ENCODE data around the gene BCL2A1.
A peak's percentile ranks its signal among the peaks of the same experiment; 100 is the strongest.
"Not testable (repeated sequence)": the region's sequence is repeated elsewhere in the genome, so short reads cannot be mapped to it uniquely, and the experiment has no call there.

BCL2A1 gene

DNA sequence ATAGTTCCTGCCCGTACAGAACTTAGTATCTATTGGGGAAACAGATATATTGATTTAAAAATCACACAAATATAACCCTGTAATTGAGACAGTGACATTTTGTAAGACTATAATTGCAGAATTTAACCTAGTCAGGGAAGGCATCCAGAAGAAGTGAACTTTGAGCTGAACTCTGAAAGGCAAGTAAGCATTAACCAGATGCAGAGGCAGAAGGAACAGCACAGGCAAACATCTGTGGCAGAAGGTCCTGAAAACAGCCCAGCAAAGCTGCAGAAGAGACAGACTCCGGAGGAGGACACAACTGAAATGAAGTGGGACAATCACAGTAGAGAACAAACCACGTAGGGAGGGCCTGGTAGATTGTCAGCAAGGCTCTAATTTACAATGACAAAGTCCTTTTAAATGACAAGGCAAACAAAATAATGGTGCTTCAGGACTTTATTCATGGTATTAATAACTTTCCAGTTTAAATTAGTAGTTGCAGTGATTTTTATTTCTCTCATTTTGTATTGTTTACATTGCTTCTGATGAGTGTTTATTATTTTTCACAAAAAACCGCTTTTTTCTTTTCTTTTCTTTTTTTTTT is 14.5 kb downstream of the BCL2A1 start:
- no peak for DNase-seq

DNA sequence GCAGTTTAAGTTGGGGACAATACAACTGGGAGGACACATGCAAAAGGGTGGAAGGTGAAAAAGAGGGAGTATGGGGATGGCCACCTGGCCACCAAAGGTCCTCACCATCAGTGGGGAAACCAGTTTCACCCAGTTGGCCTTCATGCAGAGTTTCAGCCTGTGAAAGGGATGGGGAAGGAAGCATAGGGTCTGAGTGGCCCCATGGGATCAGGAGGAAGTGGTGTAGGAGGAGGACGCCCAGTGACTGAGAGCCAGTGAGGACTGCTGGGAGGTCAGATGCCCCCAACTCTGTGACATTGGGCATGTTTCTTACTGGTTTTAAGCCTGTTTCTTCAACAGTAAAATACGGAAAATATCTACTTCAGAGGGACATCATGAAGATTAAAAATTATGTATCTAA is 16.3 kb downstream of the BCL2A1 start:
- DNase-seq = no peak

DNA sequence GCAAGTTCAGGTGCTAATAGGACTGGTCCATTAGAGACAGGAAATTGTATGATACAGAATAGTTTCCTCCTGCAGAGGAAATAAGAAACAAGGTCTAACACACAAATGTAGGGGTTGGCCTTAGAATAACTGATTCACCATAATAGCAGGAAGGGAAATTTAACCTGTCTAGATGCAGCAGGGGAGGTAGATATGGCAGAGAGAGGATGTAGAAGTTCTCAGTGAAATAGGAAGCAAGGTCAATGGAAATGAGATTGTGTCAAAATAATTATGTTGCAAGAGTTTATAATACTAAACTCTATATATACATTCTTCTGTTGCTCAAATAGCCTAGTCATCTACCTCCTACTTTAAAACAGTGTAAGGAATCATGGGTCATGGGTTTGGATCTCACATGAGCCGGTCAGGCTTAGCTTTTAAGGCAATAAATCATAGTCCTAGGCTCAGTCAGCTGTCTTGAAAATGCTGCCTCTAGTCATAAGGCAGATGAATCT is 17.0 kb downstream of the BCL2A1 start:
- DNase-seq = no peak

DNA sequence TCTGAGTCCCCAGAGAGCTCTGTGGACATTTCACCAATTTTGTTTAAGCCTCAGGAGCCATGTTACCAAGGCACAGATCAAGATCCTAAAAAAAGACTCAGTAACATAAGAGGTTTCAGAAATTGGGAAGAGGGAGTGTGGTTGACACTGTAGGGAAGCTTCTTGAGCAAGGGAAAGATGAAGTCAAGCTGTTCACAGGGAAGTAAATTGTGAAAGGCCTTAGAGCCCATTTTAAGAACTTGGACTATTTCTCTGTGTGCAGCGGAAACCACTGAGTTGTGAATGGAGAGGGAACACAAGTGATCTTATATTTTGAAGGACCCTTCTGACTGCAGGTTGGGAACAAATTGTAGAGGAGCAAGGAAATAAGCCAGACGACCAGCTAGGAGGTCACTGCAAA is 18.7 kb downstream of the BCL2A1 start:
- DNase-seq = no peak

DNA sequence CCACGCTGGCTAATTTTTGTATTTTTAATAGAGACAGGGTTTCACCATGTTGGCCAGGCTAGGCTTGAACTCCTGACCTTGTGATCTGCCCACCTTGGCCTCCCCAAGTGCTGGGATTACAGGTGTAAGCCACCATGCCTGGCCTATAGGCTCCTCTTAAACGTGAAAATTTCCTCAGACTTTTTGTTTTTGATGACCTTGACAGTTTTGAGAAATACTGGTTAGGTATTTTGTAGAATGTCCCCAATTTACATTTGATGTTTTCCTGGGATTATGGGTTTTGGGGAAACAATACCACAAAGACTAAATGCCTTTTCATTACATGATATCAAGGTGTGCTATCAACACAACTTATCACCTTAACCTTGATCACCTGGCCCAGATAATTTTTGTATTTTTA is 20.7 kb downstream of the BCL2A1 start:
- DNase-seq = no peak

DNA sequence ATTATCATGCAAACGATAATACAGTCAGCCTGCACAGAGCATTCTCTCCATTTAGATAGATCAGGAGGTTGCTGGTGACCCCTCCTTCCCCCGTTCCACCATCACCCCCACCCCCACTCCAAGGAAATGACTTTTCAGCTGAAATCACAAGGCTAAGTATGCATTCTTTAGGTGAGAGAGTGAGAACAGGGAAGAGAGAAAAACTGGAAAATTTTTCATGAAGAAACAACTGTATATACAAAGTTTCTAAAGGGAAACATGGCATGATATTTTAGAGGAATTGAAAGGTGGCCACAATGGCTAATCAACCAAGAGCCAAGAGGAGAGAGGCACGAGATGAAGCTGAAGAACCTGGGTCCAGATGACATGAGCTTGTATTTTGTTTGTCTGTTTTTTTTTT is 22.2 kb downstream of the BCL2A1 start:
- DNase-seq = no peak

DNA sequence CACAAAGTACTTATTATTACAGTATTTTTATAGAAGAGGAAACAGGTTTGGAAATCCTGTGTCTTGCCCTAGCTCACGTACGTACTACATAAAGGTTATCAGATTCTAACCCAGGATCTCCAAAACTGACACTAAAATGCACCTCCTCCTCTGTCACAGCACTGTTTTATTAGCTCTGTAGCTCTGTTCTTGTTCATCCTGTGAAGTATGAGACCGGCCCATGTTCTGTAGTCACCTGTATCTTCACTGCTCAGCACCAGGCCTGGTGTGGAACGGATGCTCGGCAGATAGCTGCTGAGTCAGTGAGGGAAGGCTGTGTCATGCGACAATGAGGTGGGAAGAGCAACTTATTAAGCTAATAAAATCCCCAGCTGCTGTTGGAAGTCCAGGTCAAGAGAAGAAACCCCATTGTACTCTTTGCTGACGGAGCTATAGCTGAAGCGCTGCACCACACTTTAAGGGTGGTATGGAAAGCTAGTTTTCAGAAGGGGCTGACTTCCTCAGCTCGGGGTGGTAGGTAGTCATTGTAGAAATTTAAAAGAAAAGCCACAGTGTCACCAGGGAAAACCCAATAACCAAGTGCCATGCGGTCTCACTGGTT is 22.8 kb downstream of the BCL2A1 start:
- no peak for DNase-seq

DNA sequence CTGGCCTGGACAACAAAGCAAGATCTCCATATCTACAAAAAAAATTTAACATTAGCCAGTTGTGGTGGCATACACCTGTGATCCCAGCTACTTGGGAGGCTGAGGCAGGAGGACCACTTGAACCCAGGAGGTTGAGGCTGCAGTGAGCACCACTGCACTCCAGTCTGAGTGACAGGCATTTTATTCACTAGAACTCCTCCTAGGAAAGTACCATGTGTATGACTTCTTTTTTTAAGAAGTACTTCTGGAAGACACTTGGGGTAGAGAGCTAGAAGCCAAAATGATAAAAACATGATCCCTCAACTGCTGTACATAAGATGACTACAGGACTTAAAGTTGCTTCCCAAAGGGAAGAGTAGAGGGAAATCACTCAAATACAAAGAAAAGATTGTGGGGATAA is 24.0 kb downstream of the BCL2A1 start:
- no peak for DNase-seq

DNA sequence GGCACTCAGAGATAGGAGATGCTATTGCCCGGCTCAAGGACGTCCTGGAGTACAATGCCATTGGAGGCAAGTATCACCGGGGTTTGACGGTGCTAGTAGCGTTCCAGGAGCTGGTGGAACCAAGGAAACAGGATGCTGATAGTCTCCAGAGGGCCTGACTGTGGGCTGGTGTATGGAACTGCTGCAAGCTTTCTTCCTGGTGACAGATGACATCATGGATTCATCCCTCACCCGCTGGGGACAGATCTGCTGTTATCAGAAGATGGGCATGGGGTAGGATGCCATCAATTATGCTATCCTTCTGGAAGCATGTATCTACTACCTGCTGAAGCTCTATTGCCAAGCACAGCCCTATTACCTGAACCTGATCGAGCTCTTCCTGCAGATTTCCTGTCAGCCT is 26.4 kb downstream of the BCL2A1 start:
- DNase-seq = no peak

DNA sequence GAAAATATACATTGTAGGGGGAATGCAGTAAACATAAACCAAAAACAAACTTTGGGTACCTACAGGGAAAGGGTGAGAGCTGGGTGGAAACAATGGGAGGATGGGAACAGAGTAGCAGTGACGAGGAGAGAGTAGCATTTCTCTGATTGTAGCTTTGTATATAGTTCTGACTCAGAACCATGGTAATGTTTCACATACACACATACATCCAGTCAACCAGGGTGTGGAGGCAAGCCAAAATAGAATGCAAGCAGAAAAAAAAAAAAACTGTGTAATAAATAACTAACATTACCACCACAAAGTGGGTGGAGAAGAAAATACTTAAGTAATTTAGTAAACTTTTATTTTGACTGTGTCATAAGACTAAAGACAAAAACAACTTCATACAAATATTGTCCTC is 27.2 kb downstream of the BCL2A1 start:
- no peak for DNase-seq

DNA sequence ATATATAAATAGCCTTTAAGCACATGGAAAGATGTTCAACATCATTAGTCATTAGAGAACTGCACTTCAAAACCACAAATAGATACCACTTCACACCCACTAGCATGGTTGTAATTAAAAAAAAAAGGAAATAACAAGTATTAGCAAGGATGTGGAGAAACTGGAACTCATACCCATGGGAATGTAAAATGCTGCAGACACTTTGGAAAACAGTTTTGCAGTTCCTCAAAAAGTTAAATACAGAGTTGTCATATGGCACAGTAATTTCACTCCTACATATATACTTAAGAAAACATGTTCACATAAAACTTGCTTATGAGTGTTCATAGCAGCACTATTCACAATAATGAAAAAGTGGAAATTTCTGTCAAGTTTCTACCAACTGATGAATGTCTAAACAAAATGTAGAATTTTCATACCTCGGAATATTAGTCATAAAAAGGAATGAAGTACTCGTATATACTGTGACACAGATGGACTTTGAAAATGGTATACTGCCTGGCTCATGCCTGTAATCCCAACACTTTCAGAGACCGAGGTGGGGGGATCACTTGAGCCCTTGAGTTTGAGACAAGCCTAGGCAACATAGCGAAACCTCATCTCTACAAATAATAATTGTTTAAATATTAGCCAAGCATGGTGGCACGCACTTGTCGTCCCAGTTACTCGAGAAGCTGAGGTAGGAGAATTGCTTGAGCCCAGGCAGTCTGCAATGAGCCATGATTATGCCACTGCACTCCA is 28.1 kb downstream of the BCL2A1 start:
- no peak for DNase-seq

DNA sequence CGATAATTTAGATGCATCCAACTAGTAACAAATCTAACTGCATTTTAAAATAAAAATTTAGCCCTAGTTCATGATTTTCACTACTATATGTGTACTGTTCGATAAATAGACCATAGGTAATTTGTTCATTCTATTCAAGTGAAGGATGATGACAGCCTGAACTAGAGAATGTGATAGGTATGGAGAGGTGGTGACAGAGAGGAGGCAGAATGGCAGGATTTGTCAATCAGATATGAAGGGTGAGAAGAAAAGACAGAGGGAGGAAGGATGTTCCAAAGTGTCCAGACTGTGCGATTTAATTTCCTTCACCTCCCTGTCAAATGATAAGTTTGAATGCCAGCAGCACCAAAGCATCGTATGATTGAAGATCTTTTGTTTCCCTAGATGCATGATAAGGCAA is 31.6 kb downstream of the BCL2A1 start:
- DNase-seq = no peak

DNA sequence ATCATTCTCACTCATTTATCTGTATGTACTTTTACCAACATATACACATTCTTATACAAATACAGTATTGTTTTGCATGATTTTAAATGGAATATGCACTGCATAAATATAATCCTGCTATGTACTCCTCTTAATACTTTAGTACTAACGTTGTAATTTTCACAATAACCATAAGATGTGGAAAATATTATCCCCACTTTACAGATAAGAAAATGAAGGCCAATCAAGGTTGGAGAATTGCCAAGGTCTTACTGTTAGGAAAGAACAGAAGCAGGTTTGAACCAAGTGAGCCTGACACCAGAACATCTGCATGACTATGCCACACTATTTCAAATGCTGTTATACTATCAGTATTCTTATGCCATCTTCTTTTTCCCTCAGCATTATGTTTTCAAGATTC is 32.9 kb downstream of the BCL2A1 start:
- no peak for DNase-seq

DNA sequence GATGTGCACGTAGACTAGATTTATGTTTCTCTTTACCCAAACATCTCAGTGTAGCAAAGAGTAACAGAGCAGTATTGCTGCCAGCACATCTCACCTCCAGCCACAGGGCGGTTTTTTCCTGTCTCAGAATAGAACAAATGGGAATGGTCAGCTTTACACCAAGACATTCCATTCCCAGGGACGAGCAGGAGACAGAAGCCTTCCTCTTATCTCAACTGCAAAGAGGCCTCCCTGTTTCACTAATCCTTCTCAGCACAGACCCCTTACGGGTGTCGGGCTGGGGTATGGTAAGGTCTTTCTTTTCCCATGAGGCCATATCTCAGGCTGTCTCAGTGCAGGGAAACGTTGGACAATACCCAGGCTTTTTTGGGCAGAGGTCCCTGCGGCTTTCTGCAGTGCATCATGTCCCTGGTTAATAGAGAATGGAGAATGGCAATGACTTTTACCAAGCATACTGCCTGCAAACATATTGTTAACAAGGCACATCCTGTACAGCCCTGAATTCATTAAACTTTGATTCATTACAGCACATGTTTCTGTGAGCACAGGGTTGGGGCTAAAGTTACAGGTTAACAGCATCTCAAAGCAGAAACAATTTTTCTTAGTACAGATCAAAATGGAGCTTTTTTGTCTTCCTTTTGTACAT is 35.3 kb downstream of the BCL2A1 start:
- not testable (repeated sequence) for DNase-seq

DNA sequence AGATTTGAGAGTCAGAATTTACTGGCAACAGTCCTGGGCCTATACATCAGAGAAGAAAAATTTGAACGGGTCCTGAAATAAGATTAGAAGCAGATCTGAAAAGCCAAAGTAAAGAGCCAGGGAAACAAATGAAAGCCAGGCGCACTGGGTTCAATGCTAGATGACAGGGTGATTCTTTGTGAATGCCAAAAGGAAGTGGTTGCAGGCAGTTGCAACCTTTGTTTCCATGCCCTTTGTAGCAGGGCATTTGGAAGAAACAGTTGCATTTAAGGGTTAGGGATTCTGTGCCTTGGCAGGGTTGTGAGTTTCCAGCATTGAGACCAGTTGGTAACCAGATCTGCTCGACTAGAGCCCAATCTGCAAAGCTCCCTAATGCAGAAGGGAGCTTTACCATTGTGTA is 37.8 kb downstream of the BCL2A1 start:
- DNase-seq = no peak

DNA sequence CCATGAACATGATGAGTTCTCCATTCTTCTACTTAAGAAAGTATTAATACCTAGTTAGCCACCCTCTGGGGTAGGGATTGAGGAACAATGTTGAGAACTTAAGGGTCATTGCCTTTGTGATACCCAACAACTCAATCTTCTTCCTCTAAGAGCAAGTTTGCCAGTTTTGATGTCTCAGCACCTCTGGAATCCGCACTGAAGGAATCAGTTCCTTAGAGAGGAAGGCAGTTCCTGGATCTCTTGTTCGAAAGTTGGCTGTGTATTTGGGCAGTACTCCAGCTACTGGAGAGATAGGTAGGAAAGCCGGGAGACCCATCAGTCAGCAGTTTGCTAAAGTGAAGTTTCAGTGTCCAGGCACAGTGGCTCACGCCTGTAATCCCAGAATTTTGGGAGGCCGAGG is 38.5 kb downstream of the BCL2A1 start:
- DNase-seq = no peak

DNA sequence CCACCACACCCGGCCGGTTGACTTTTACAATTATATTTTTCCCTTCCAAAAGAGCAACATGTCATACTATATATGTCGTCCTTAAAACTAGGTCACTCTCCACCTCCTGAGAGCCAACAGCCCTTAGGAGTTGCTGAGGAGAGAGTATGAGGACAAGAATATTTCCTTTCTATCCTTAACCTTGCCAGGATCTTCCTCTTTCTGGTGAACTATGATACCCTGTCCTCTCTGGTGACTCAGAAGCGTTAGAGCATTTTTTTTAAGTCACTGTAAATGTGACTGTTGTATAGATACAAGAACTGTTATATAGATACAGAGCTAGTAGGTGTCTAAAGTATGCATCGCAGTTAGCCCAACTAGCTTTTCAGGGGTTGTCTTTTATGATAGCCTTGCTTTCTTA is 40.5 kb downstream of the BCL2A1 start:
- no peak for DNase-seq

DNA sequence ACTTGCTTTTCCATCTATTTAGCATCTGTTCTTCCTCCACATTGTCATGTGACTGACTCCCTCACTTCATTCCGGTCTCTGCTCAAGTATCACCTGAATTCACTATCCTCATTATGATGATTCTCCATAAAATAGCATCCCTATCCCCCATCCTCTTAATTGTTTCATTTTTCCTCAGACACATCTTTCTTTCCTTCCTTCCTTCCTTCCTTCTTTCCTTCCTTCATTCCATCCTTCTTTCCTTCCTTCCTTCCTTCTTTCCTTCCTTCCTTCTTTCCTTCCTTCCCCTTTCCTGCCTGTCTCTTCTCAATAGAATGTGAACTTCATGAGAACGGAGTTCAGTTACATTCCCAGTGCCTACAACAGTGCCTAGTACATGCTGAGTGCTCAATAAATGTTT is 41.6 kb downstream of the BCL2A1 start:
- DNase-seq = no peak

DNA sequence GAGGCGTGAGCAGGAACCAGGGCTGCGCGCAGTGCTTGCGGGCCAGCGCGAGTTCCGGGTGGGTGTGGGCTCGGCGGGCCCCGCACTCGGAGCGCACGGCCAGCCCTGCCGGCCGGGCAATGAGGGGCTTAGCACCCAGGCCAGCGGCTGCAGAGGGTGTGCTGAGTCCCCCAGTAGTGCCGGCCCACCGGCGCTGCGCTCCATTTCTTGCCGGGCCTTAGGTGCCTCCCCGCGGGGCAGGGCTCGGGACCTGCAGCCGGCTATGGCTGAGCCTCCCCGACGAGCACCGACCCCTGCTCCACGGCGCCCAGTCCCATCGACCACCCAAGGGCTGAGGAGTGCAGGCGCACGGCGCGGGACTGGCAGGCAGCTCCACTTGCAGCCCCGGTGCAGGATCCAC is 44.9 kb downstream of the BCL2A1 start:
- not testable (repeated sequence) for DNase-seq

DNA sequence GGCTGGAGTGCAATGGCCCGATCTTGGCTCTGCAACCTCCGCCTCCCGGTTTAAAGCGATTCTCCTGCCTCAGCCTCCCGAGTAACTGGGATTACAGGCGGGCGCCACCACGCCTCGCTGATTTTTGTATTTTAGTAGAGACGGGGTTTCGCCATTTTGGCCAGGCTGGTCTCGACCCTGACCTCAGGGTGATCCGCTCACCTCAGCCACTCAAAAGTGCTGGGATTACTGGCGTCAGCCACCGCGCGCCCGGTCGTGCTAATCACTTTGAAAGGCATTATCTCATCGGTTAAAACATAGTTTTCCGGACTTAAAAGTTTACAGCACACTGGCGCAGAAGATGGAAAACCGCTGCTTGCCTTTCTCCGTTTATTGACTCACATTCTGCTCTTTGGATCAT is 46.6 kb downstream of the BCL2A1 start:
- DNase-seq = no peak

DNA sequence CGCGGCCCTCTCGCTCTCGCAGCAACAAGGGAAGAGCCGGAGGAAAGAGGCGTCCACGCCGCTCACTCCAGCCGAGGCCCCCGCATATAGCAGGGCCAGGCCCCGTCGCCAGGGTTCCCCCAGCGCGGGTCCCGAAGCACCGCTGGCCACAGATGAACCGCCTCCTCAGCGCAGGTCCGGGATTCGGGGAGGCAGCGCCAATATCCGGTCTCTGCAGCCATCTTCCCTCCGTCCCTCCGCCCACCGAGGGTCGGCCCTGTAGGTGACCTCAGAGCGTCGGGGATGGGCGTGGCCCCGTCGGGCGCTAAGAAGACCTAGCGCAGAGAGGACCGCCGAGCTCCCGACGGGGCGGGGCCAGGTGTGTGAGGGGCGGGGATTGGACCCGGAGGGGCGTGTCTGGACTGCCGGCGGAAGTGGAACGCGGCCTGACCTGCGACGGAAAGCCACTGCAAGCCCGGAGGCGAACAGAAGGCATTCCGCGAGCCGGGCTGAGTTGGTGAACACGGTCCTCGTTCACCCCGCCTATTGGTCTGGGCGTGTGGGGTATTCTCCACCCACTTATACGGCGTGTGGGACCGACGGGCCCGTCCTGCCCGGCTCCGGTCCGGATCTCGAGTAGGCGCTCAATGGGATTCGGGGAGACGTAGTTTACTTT is 47.4 kb downstream of the BCL2A1 start:
- peak; percentile 88 for DNase-seq

DNA sequence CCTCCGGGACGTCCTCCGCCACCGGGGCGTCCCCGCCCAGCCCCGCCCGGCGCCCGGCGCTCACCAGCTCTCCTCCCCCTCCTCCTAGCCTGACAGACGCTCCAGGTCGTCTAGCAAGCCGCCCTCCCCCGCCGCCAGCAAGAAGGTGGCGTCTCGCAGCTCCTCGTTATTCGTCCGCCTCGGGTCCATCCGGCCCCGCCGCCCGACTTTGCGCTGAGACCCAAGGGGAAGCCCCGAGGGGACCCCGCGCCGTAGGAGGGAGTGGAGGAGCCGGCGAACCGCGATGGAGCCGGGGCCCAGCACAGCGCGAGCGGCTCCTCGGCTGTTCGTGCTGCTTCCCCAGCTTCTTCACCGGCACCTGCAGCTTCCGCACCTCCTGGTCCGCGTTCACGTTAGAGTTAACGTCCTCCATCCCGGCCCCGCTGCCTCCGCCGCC is 47.9 kb downstream of the BCL2A1 start:
- DNase-seq = peak; percentile 43

DNA sequence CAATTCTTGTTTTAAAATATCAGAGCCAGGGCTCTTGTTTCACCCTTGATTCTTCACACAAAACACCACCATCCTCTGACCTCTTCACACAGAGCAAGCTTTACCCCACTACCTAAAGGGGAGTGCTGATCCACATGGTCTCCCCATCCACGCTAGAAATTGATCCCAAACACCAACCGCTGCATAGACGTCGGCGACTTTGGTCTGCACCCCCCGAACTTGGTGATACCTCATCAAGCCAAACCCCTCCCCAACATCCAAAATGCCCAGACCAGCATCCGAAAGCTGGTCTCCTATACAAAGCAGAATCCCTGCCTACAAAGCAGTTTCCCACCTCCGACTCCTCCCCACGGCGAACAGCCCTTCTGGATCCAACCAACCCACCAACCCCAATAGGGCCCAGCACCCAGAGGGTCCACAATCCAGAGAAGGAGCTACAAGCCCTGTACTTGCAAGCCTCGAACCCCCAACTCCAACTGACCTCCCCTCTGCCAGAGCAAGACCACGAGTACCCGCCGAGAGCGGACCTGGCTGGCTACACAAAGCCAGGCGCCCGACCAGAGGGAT is 48.4 kb downstream of the BCL2A1 start:
- no peak for DNase-seq

All from amniotic stem cell (primary cell).